GM18508 (cell line): Measurements from ENCODE around the gene ARHGAP18.

Experiments
- ATAC-seq: cut with Tn5 transposase; IDR thresholded peaks from one replicate; pipeline ENCODE4 v1.9.1; 2021; ENCODE audit warnings: moderate number of reproducible peaks; ENCODE audit not compliant: insufficient read depth, unreplicated experiment

ARHGAP18 gene

DNA sequence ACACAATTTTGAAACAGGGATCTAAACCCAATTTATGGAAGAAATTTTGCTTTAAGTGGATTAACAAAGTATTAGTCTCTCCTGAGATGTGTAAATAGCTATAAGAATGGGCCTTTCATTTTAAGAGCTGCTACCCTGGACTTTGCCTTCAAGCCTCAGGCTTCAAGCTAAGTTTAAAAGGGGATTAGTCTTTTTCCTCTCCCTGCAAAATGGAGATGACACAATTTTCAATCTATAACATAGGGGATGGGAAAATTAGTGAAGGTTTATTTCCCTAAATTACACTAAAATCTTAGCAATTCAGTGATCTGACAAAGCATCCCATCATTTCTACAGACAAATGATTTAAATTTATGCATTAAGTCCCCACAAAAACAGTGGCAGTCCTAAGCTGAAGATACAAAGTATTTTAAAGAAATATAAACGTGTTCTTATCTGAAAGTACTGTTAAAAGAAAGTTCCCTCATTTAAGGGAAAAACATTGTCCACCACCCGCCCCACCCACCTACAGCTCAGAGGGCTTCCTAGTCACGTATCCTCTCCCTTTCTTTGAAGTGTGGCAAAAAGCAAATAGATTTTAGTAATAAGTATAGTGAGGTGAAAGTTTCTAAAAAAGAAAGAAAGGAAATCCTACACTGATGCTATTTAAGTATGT, 14.5 kb downstream of the ARHGAP18 start:
- ATAC-seq = no peak

DNA sequence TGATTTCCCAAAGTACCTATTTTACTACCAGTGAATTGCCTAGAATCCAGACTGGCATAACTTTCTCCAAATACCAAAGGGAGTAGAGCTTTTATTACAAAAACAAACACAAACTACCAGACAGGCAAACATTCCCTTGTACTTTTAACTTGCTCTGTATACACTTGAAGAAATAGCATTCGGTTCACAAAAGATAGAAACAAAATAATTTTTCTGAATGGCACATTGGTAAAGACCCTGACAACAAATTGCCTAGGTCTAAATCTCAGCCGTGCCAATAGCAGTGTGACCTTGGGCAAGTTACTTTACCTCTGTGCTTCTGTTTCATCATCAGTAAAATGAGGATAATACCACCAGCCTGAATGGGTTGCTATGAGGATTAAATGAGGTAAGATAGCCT, 15.9 kb downstream of the ARHGAP18 start:
- ATAC-seq = no peak

DNA sequence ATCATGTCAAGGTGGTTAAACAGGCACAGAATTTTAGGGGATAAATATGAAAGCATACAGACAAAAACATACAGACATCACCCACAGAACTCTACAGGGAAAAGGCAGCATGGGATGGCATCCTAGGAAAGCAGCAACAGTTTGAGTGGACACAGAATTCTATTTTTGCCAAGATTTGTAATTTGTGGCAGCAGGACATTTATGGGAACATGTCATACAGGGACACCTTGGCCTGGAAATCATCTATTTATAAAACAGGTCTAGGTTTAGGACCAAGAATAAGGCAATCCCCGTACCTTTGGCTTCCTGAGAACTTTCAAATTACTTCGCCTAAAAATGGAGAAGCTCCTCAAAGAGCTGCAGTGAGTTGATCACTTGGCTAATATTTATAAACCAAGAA, 17.5 kb downstream of the ARHGAP18 start:
- ATAC-seq = no peak

DNA sequence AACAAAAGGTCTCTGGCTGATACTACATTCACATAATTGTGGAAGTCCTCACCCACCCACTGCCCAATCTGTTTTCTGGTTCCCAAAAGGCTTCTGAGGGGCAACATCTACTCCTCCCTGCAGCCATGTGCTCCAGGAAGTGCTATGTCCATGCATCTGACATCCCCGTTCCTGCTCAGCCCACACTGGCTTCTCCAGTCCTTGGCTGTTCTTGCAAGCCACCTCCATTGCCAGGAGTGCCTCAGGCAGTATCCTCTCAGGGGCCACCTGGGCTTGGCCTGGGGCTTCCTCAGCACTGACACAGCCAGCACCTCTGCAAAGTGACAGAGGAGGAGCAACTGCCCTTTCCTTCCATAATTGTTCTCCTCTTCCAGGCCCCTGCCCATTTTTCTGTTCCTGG, 18.3 kb downstream of the ARHGAP18 start:
- no peak for ATAC-seq

DNA sequence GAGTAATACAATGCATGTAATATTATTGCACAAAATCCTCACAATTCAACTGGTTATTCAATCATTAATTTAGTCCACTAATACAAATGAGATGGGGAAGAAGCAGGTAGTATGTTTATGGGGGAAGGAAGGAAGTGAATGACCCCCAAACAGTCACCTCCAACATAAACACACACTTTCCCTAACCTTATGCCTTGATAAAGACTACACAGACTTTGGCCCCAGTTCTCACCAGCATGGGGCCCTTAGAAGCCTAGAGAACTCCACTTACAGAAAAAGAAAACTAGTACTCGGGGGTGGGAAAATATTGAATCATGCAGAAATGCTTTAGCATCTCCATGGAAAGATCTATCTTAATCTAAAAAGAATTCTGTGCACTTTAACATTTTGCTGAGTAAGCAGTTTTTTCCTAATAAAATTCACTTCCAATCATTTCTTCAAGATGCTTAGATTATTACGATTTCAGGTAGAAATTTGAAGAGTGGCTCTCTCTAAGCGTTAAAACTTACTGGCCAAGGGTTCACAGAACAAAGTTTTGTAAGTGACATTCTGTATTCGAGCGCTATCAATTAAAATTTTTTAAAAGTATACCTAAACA, 18.8 kb downstream of the ARHGAP18 start:
- no peak for ATAC-seq

DNA sequence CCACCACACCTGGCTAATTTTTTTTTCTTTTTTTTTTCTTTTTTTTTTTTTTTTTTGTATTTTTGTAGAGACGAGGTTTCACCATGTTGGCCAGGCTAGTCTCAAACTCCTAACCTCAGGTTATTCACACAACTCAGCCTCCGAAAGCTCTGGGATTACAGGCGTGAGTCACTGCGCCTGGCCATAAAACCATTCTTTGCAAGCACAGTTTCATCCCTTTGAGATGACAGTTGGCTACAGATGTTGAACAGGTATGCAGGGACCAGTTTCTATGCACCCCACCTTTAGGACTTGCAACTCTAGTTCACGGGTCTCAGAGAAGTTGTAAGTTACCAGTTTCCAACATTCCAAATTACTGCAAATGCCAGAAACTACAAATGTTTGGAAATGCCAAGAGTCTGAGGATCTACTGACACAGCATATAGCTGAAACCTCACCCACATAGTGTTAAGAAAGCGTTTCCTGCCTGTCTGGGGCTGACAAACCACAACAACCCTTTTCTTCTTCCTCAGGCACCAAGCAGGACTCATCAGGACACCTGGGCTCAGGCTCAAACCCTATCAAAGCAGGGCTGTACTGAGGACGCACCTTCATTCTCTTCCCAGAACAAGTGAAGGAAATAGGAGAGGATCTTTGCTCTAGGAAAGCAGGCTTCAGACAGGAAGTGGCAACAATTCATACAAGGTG, 22.9 kb downstream of the ARHGAP18 start:
- ATAC-seq = peak; percentile 63

DNA sequence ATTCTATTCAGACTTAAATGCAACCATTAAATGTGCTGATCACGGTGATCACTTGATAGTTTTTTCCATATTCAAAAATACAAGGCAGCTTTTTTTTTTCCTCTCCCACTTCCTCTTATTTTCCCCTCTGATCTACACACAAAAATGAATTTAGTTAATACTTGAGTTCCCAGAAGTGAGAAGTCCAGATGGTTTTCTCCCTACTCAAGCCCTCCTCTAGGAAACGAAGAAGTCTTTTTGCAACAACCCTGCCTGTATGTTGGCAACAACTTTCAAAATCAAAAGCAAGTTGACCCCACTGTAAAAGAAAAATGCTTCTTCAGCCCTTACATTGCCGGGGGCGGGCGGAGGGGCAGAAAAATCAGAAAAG, 24.3 kb downstream of the ARHGAP18 start:
- no peak for ATAC-seq

DNA sequence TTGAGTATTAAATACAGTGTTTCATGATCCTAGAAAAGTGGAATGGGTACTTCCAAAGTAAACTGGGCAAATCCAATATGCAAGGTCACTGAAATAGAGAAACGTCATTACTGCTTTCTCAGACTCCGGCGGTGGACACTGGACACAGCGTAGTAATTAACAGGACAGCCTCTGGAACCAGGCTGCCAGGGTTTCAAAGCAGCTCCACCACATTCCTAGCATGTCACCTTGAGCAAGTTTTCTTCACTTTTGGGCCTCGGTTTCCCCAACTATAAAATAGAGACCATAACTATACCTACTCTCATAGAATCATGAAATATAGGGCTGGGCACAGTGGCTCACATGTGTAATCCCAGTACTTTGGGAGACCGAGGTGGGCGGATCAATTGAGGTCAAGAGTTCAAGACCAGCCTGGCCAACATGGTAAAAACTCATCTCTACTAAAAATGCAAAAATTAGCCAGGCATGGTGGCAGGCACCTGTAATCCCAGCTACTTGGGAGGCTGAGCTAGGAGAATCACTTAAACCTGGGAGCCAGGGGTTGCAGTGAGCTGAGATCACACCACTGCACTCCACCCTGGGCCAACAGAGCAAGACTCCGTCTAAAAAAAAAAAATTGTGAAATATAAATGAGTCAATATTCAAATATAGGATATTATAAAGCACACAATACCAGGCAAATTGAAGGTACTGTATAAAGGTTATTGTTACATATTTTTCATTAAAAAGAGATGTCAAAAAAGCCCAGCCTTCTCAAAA, 24.9 kb downstream of the ARHGAP18 start:
- ATAC-seq = no peak

DNA sequence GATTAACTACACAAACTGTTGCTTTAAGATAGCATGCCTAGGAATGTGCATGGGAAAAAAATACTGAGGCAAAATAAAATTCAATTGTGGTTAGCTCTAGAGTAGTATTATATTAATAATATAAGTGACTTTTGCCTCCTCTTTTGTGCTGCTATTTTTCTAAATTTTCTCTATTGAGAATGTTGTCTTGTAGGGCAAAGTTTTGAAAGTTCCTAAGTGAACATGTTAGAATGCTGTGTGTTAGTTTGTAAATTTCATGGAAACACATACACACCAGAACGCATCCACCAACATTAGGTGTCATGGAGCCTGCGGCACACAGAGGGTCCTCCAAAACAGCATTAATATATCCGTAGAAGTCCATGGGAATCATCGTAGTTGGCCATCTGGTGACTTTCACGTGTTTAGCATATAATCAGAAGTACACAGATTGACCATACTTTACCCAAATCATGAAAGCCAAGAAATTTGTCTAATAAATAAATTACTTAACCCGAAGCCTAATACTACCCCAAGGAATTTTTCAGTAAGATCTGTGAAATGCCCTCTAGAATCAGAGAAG, 25.6 kb downstream of the ARHGAP18 start:
- ATAC-seq = no peak

DNA sequence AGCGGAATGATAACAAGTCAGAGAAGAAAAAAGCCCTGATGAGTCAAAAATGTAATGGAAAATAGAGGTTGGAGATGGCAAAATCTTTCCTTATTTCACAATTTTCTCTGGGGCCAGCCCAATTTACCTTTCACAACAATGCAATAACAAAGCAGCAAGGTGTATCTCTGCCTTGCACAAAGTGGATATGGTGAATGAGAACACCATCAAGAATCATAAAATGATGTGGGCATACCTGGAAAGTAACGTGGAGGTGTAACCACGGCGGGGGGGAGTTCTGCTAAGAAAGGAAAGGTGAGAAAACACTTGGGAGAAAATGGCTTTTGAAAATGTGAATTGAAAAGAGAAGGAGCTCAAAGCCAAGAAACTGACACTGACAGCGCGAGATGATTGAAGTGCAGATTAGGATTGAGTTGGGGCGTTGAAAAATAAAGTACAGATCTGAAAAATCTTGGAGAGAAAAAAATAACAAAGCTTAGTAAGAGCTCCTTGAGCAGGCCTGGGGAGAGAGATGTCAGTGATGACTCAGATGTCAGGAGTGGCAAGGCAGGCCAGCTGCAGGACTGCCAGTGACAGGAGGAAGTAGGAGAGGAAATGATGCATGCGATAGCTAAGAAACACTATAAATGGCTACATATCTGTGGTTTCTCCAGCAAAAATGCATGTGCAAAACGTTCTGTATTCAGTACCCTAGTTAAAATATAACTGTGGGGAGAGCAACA, 26.2 kb downstream of the ARHGAP18 start:
- ATAC-seq = peak; percentile 89

DNA sequence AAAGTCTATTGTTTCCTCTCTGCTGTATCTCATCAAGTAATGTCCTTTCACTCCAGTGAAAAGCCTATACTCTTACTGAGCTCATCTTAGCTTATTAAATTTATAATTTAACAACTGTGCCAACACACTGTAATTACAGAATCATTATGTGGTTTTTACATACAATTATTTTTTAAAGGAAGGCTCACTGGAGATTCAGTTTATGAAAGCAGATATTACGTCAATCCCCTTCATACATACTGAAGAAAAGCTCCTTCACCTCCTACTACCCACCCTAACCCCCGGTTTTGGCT, 28.1 kb downstream of the ARHGAP18 start:
- no peak for ATAC-seq

DNA sequence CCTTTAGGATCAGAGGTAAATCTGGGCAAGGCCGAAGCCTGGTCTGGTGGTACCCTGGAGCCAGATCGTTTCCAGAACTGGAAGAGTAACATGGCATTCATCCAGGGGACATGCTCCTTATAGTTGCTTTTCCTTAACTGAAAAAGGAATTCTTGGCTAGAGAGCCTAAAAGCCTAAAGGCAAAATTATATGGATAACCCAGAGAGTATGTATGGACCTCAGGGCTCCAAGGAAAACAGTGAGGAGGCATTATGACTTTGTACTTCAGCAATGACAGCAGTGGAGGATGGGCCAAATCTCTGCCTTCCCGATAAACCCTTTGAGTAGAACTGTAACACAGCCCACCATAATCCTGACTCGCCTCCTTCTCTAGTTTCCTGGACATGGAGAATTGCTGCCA, 29.3 kb downstream of the ARHGAP18 start:
- ATAC-seq = no peak

DNA sequence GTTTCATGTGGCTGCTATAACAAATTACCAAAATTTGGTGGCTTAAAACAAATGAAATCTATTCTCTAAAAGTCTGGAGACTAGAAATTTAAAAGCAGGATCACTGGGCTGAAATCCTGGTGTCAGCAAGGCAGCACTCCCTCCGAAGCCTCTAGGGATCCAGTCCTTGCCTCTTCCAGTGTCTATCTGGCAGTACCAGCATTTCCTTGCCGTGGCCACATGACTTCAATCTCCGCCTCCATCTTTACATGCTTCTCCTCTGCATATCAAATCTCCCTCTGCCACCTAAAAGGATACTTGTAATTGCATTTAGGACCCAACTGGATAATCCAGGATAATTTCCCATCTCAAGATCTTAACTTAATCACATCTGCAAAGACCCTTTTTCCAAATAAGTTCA, 30.2 kb downstream of the ARHGAP18 start:
- ATAC-seq = no peak

DNA sequence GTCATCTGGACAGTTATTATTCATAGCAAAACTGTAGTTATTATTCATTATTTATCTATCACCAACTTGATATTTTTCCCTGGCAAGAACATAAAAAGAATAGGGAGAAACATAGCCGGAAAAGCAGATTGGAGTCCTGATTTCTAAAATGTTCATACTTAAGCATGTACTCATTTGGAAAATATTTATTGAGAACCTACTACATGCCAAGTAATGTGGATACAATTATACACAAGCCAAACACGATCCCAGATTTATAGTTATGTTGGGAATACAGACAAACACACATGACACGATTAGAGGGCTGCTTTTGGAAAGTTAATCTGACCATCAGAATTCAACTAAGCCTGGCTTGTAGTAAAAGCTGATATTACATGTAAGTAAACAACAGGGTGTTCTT, 30.7 kb downstream of the ARHGAP18 start:
- no peak for ATAC-seq

DNA sequence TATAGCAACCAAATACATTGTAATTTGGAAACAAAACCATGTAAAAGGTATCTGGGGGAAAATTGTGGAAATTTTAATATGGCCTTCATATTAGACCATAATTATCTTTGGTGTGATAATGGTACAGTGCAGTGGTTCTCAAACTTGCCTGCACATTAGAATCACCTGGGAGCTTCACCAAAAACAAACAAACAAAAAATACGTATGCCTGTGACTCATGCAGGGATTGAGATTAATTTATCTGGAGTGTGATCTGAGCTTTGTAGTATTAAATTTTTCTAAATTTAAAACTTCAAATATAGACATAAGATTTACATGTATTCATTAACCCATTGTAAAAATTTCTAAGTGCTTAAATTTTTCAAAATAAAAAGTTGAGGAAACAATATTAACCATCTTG, 31.5 kb downstream of the ARHGAP18 start:
- no peak for ATAC-seq

DNA sequence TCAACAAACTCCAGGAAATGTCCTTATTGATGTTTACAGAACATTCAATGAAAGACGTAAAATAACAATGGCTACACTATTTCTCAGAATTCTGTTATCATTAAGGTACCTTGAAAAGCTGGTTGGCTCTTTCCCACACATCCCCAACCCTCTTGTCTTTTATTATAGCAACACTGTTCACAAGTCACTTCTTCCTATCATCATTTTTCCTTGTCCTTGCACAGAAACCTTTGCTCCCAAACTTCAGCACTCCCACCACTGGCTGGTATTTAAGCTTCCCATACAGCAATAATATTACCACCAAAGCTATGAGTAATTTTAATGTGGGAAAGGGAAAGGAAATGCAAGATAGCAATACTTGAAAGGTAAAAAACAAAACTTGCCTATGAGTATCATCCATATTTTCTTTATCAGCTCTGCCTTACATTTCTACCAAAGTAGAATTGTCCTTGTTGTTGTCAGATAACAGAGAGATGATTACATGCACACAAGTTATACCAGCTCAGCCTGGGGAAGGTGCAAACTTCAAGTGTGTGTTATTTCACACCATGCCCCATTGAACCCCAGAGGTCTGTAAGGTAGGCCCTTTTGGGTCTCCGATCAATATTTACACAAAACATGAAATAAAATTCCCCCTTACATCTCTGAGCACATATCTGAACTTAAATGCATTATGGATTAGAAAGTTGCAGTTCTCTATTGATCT, 32.2 kb downstream of the ARHGAP18 start:
- ATAC-seq = no peak

DNA sequence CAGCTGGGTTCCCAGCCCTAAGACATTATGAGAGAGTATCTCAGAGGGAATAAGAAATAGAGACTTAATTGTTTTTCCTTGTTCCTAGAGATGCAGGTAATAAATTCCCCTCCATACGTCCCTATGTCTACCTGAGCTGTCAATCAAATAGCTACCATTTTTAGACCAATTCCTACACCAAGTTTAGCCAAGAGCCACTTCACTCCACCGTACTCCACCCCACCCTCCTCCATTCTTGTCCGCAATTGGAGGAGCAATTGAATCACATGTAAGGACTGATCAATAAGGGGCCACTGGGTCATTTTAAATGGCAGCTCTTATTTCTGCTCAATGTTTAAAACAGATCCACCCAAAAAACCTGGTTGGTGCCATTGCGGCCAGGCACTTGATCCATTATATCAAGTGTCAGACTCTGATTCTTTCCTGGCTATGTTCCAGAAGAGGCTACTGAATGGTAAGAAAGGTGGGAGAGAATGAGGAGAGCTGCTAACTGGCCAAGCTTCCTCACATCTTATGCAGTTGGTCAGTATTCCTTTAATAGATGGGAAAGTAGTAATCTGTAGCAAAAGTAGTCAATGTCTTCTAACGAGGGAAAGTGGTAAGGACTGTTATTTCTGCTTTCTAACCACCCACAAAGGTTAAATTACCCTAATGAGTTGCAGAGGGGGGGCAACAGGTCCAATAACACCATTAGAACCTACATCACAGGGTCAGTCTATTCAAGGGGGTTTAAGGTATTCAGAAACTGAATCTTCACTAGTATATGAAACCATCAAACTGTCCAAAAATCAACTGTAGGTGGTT, 34.1 kb downstream of the ARHGAP18 start:
- no peak for ATAC-seq

DNA sequence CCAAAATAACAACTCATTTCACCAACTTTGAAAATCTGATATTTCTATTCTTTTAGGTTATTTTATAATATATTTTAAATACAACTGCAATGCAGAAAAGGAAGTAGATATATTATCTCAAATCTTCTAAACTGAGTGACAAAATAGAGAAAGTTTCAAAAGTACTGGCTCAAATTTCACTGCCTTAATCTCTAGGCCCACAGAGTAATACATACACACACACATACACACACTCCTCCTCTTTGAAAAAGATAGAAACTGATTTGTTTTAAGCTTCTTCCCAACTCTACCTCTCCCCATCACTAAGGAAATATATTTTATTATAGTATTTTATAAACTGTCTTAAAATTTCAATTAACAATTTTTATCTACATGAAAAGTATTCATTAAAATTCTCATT, 36.2 kb downstream of the ARHGAP18 start:
- no peak for ATAC-seq
